OCI-LY1 (cell line): ENCODE measurements around the gene ELMOD3.

Experiments used
- H2AFZ ChIP-seq: fragments of 200-600 bp; sonication (generic), shearing (Covaris generic); 2 replicates; pipeline ENCODE4 v1.6.0; 2014; ENCODE audit warnings: antibody characterized with exemption, mild to moderate bottlenecking, low read length
- H3F3A ChIP-seq: fragments of 200-600 bp; sonication (generic), shearing (Covaris generic); 2 replicates; pipeline ENCODE4 v1.6.0; 2014; ENCODE audit warnings: mild to moderate bottlenecking, antibody characterized with exemption, low read length, moderate library complexity; ENCODE audit not compliant: insufficient read depth
- H3K27ac ChIP-seq: fragments of 200-600 bp; sonication (generic); 2 replicates; pipeline ENCODE4 v1.5.1; 2014; ENCODE audit warnings: low read length, mixed run types, mild to moderate bottlenecking, low read depth; ENCODE audit not compliant: poor library complexity, severe bottlenecking
- H3K27me3 ChIP-seq: fragments of 200-600 bp; sonication (generic); 2 replicates; pipeline ENCODE4 v1.6.0; 2014; ENCODE audit warnings: antibody characterized with exemption, mild to moderate bottlenecking, low read length, moderate library complexity; ENCODE audit not compliant: insufficient read depth
- H3K36me3 ChIP-seq: fragments of 200-600 bp; sonication (generic); 2 replicates; pipeline ENCODE4 v1.6.1; 2014; ENCODE audit warnings: mild to moderate bottlenecking, antibody characterized with exemption, low read length, moderate library complexity, mixed read lengths; ENCODE audit not compliant: insufficient read depth
- H3K4me1 ChIP-seq: fragments of 200-600 bp; sonication (generic); 2 replicates; pipeline ENCODE4 v1.5.1; 2014; ENCODE audit warnings: mild to moderate bottlenecking, low read length, moderate library complexity; ENCODE audit not compliant: insufficient read depth, severe bottlenecking
- H3K4me2 ChIP-seq: fragments of 200-600 bp; sonication (generic), shearing (Covaris generic); 2 replicates; pipeline ENCODE4 v1.6.1; 2014; ENCODE audit warnings: low read length
- H3K4me3 ChIP-seq: fragments of 200-600 bp; sonication (generic); 2 replicates; pipeline ENCODE4 v1.5.1; 2014; ENCODE audit warnings: low read length, low read depth, mild to moderate bottlenecking, mixed read lengths; ENCODE audit not compliant: poor library complexity, severe bottlenecking
- H3K79me2 ChIP-seq: fragments of 200-600 bp; shearing (Covaris generic); 2 replicates; pipeline ENCODE4 v1.6.1; 2016; ENCODE audit warnings: mixed run types, low read length, mixed read lengths; ENCODE audit not compliant: insufficient read depth
- H3K9ac ChIP-seq: fragments of 200-600 bp; sonication (generic), shearing (Covaris generic); 2 replicates; pipeline ENCODE4 v1.6.1; 2014; ENCODE audit warnings: mild to moderate bottlenecking, low read length, mixed read lengths
- H3K9me2 ChIP-seq: fragments of 200-600 bp; sonication (generic), shearing (Covaris generic); 2 replicates; pipeline ENCODE4 v1.6.1; 2014; ENCODE audit warnings: low read depth, mild to moderate bottlenecking, low read length, mixed read lengths
- H3K9me3 ChIP-seq: fragments of 200-600 bp; shearing (Covaris generic); 2 replicates; pipeline ENCODE4 v1.6.1; 2014; ENCODE audit warnings: low read length, mixed read lengths
- H4K20me1 ChIP-seq: fragments of 200-600 bp; sonication (generic), shearing (Covaris generic); 2 replicates; pipeline ENCODE4 v1.6.0; 2016; ENCODE audit warnings: mild to moderate bottlenecking, low read length; ENCODE audit not compliant: insufficient read depth
- EZH2 ChIP-seq: fragments of 200-600 bp; sonication (generic), shearing (Covaris generic); IDR thresholded peaks from 2 replicates; pipeline ENCODE4 v1.8.0; 2017; ENCODE audit warnings: borderline replicate concordance, mixed run types, mild to moderate bottlenecking, antibody characterized with exemption, low read length, moderate library complexity, mixed read lengths
- TF ChIP-seq, protein P1 (sequence below): fragments of 200-600 bp; sonication (generic), shearing (Covaris generic); IDR thresholded peaks from 2 replicates; pipeline ENCODE4 v1.5.1; 2017; ENCODE audit warnings: mild to moderate bottlenecking, antibody characterized with exemption, low read length, moderate library complexity, mixed read lengths

ELMOD3 gene

DNA sequence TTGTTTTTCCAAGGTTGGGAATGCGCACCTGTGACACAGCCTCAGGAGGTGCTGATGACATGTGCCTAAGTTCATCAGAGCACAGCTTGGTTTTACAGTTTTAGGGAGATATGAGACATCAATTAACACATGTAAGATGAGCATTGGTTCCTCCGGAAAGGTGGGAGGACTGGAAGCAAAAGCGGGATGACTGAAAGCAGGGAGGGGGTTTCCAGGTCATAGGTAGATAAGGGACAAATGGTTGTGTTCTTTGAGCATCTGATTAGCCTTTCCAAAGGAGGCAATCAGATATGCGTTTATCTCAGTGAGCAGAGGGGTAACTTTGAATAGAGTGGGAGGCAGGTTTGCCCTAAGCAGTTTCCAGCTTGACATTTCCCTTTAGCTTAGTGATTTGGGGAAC is 29.3 kb downstream of the ELMOD3 start:
- no peaks in the 10 kb centered on the region for H3F3A ChIP-seq
- no peak overlapping the region for H3K4me2 ChIP-seq
- H3K36me3 ChIP-seq = peaks cover 30% of the 10 kb centered on the region
- no peak overlapping the region for H2AFZ ChIP-seq
- peaks cover 6% of the 10 kb centered on the region for H3K9me3 ChIP-seq
- no peaks in the 10 kb centered on the region for H3K27me3 ChIP-seq
- no peaks in the 10 kb centered on the region for H3K79me2 ChIP-seq
- H3K4me3 ChIP-seq = no peak overlapping the region
- H3K9me2 ChIP-seq = no peaks in the 10 kb centered on the region
- H3K9ac ChIP-seq = no peak overlapping the region
- TF ChIP-seq, protein P1, sequence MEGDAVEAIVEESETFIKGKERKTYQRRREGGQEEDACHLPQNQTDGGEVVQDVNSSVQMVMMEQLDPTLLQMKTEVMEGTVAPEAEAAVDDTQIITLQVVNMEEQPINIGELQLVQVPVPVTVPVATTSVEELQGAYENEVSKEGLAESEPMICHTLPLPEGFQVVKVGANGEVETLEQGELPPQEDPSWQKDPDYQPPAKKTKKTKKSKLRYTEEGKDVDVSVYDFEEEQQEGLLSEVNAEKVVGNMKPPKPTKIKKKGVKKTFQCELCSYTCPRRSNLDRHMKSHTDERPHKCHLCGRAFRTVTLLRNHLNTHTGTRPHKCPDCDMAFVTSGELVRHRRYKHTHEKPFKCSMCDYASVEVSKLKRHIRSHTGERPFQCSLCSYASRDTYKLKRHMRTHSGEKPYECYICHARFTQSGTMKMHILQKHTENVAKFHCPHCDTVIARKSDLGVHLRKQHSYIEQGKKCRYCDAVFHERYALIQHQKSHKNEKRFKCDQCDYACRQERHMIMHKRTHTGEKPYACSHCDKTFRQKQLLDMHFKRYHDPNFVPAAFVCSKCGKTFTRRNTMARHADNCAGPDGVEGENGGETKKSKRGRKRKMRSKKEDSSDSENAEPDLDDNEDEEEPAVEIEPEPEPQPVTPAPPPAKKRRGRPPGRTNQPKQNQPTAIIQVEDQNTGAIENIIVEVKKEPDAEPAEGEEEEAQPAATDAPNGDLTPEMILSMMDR = no peak
- no peak for TF ChIP-seq EZH2
- H4K20me1 ChIP-seq = no peaks in the 10 kb centered on the region
- H3K27ac ChIP-seq = no peak overlapping the region
- no peaks in the 10 kb centered on the region for H3K4me1 ChIP-seq

DNA sequence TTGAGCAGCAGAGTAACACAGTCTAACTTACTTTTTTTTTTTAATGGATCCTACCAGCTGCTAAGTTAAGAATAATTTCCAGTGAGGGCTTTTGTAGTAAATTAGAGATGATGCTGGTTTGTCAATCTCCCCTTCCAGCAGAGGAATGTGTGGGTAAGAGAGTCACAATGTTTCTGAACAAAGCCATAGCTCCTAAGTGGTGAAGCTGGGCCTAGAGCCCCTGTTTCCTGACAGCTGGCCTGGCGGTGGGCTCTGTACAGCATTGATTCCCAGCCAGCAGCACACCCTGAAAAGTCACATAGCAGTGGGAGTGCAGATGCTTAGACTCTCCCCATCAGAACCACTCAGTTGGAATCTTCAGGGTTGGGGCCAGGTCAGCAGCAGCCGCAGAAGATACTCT is 31.2 kb downstream of the ELMOD3 start:
- H2AFZ ChIP-seq = no peak overlapping the region
- H3K9me3 ChIP-seq = no peaks in the 10 kb centered on the region
- TF ChIP-seq, protein P1 = no peak
- no peak for TF ChIP-seq EZH2
- H3K4me1 ChIP-seq = no peaks in the 10 kb centered on the region
- no peaks in the 10 kb centered on the region for H3K27me3 ChIP-seq
- no peaks in the 10 kb centered on the region for H3K9me2 ChIP-seq
- no peak overlapping the region for H3K27ac ChIP-seq
- no peaks in the 10 kb centered on the region for H3F3A ChIP-seq
- H3K9ac ChIP-seq = no peak overlapping the region
- peaks cover 11% of the 10 kb centered on the region for H3K36me3 ChIP-seq
- no peaks in the 10 kb centered on the region for H4K20me1 ChIP-seq
- H3K79me2 ChIP-seq = no peaks in the 10 kb centered on the region
- no peak overlapping the region for H3K4me3 ChIP-seq
- no peak overlapping the region for H3K4me2 ChIP-seq

DNA sequence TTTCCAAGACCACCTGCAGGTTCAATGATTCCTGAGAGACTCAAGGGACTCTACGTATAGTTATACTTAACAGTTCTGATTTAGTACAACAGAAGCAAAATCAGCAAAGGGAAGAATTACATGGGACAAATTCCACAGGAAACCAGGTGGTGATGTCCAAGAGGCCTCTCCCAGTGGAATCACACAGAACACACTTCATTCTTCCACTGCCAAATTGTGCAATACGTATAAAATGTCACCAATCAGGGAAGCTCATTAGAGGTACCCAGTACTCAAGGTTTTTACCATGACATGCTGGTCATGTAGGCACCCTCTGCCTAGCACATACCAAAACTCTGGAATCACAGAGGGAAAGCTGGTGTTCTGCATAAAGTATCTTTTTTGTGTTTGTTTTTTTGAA is 33.2 kb downstream of the ELMOD3 start:
- no peaks in the 10 kb centered on the region for H3K9me3 ChIP-seq
- no peak overlapping the region for H3K9ac ChIP-seq
- H2AFZ ChIP-seq = no peak overlapping the region
- H3K27ac ChIP-seq = no peak overlapping the region
- no peak overlapping the region for H3K4me3 ChIP-seq
- H3K9me2 ChIP-seq = no peaks in the 10 kb centered on the region
- no peaks in the 10 kb centered on the region for H4K20me1 ChIP-seq
- H3F3A ChIP-seq = no peaks in the 10 kb centered on the region
- TF ChIP-seq, protein P1 = no peak
- TF ChIP-seq EZH2 = no peak
- H3K79me2 ChIP-seq = no peaks in the 10 kb centered on the region
- peaks cover 11% of the 10 kb centered on the region for H3K4me1 ChIP-seq
- no peak overlapping the region for H3K4me2 ChIP-seq
- H3K27me3 ChIP-seq = no peaks in the 10 kb centered on the region
- H3K36me3 ChIP-seq = peaks cover 7% of the 10 kb centered on the region; the same call in 1 of the 2 replicates
